Body of pancreas (tissue), 4 donors: ENCODE results near the gene C1orf167. TPM values are rescaled to one million over a fixed set of nuclear protein-coding genes. Genes with fewer than 3 reads are reported as not detected.

Experiments
- ATAC-seq: fragments of 150-250 bp; one replicate; pipeline ENCODE4 v1.9.1; 2016
- DNase-seq, 4 donors: peaks; one replicate each; pipeline ENCODE4 v3.0.0-alpha.2; 2019
- H3K27ac ChIP-seq, 4 donors: fragments of 200-600 bp; sonication (generic); 1 replicate in 3 of 4; 2 replicates in 1 of 4; pipeline versions ENCODE4 v1.5.1 to v1.6.1; 2016 to 2019; ENCODE audit warnings: mild to moderate bottlenecking in 1 of 4, mixed read lengths in 1 of 4, moderate library complexity in 1 of 4
- H3K27me3 ChIP-seq, 2 donors: fragments of 200-600 bp; sonication (generic); one replicate each; pipeline ENCODE4 v1.6.0; 2016; ENCODE audit warnings: mild to moderate bottlenecking in 1 of 2
- H3K36me3 ChIP-seq, 2 donors: fragments of 200-600 bp; sonication (generic); replicated peaks in 1 of 2; 2 replicates each; pipeline ENCODE4 v1.5.1; 2016; ENCODE audit warnings: low read depth in 2 of 2; ENCODE audit not compliant: insufficient read depth in 1 of 2
- H3K4me1 ChIP-seq: fragments of 200-600 bp; sonication (generic); one replicate; pipeline ENCODE4 v1.6.0; 2016
- H3K4me3 ChIP-seq, 2 donors: fragments of 200-600 bp; sonication (generic); 1 replicate in 1 of 2; 2 replicates in 1 of 2; pipeline ENCODE4 v1.5.1; 2016 to 2019
- H3K9me3 ChIP-seq, 3 donors: fragments of 200-600 bp; sonication (generic); 1 replicate in 2 of 3; 2 replicates in 1 of 3; pipeline ENCODE4 v1.5.1; 2016
- CTCF ChIP-seq, 7 experiments: fragments of 450-650 bp in 4 of 7; fragments of 200-600 bp in 3 of 7; sonication (generic) in 3 of 7; IDR thresholded peaks; one replicate each; pipeline ENCODE4 v1.5.1; 2016 to 2019; ENCODE audit warnings: antibody characterized with exemption in 7 of 7
- POLR2A ChIP-seq, 3 donors: fragments of 450-650 bp; IDR thresholded peaks; one replicate each; pipeline ENCODE4 v1.6.1; 2016; ENCODE audit warnings: antibody characterized with exemption in 3 of 3, mild to moderate bottlenecking in 2 of 3
- whole genome bisulfite sequencing, 2 donors: methylation state at CpG; one replicate each; pipeline ENCODE4 v1.1.5; 2017; 5-methylcytosine and 5-hydroxymethylcytosine counted together
- intact Hi-C: fragments of 100-400 bp; cut with DNase I; formaldehyde crosslinking; loops from one replicate; pipeline ENCODE4 v1.15.1; 2023
- total RNA-seq, 2 donors: library from RNA; depleted of rRNA; stranded (reverse); fragments of >200 nt; gene quantifications; one replicate each; pipeline ENCODE4 v1.1.0, GENCODE V29; 2016

Gene C1orf167
- total RNA-seq, 2 donors from 2014 or later: not detected

- TF ChIP-seq CTCF (IDR thresholded peaks at IDR 0.05) (no peak), POLR2A (IDR thresholded peaks at IDR 0.05) (no peak)
- peaks cover 5 to 11% of the 10 kb centered on the region in 2 donors for H3K36me3 ChIP-seq
- H3K4me3 ChIP-seq: no peak overlapping the region
- ATAC-seq: no peak
- H3K4me1 ChIP-seq: no peaks in the 10 kb centered on the region
- H3K9me3 ChIP-seq: no peaks in the 10 kb centered on the region
- 85 to 87% methylated on average over 16 to 17 of the region's 17 CpGs for WGBS, 2 donors
- no peak for DNase-seq
- H3K27ac ChIP-seq: no peak overlapping the region
- no peaks in the 10 kb centered on the region for H3K27me3 ChIP-seq
- intact Hi-C loops: no loop called here
Observed at GRCh38 chr1:11823366-11824137, 61.6 kb downstream of the C1orf167 start.

GRCh38 chr1:11825131-11825530 lies 63.1 kb downstream of the C1orf167 start:
- Histone ChIP-seq H3K27me3 (no peaks in the 10 kb centered on the region), H3K4me3 (no peak overlapping the region), H3K36me3 (peaks cover 5 to 21% of the 10 kb centered on the region in 2 donors), H3K27ac (no peak overlapping the region), H3K4me1 (no peaks in the 10 kb centered on the region), H3K9me3 (no peaks in the 10 kb centered on the region)
- WGBS, 2 donors: 90 to 93% methylated on average over 7 of the region's 7 CpGs
- intact Hi-C loops: no loop called here
- TF ChIP-seq POLR2A (IDR thresholded peaks at IDR 0.05): no peak
- DNase-seq (no peak), ATAC-seq (no peak)

GRCh38 chr1:11826946-11827345 lies 65.0 kb downstream of the C1orf167 start:
- 86 to 92% methylated on average over 4 to 9 of the region's 9 CpGs for WGBS, 2 donors

GRCh38 chr1:11828511-11828910 lies 66.5 kb downstream of the C1orf167 start:
- DNase-seq (no peak), ATAC-seq (no peak)
- Histone ChIP-seq H3K9me3 (no peaks in the 10 kb centered on the region), H3K27me3 (no peaks in the 10 kb centered on the region), H3K36me3 (peaks cover 7 to 25% of the 10 kb centered on the region in 2 donors), H3K4me3 (no peak overlapping the region), H3K27ac (no peak overlapping the region), H3K4me1 (no peaks in the 10 kb centered on the region)
- TF ChIP-seq POLR2A (IDR thresholded peaks at IDR 0.05) (no peak), CTCF (IDR thresholded peaks at IDR 0.05) (no peak)
- WGBS, 2 donors: 90 to 92% methylated on average over 19 of the region's 19 CpGs
- intact Hi-C loops: no loop called here

More at GRCh38 chr1:11826946-11827345, 65.0 kb downstream of the C1orf167 start:
- Histone ChIP-seq H3K4me1 (no peaks in the 10 kb centered on the region), H3K9me3 (no peaks in the 10 kb centered on the region), H3K27me3 (no peaks in the 10 kb centered on the region), H3K27ac (no peak overlapping the region), H3K36me3 (peaks cover 5 to 23% of the 10 kb centered on the region in 2 donors), H3K4me3 (no peak overlapping the region)
- no peak for TF ChIP-seq CTCF (IDR thresholded peaks at IDR 0.05)
- TF ChIP-seq POLR2A (IDR thresholded peaks at IDR 0.05): no peak
- ATAC-seq (no peak), DNase-seq (no peak)
- intact Hi-C loops: no loop called here

GRCh38 chr1:11831945-11832725 lies 70.1 kb downstream of the C1orf167 start:
- Histone ChIP-seq H3K9me3 (no peaks in the 10 kb centered on the region), H3K4me1 (no peaks in the 10 kb centered on the region), H3K27ac (no peak overlapping the region), H3K27me3 (no peaks in the 10 kb centered on the region), H3K36me3 (peaks cover 12 to 39% of the 10 kb centered on the region in 2 donors), H3K4me3 (no peak overlapping the region)
- DNase-seq: no peak
- TF ChIP-seq CTCF (IDR thresholded peaks at IDR 0.05) (no peak), POLR2A (IDR thresholded peaks at IDR 0.05) (no peak)
- ATAC-seq: no peak
- intact Hi-C loops: loop anchor here (10.0 kb wide), 1 partner anchor 133 kb away; no protein-coding TSS in a partner anchor
- 46 to 60% methylated on average over 8 to 9 of the region's 9 CpGs for WGBS, 2 donors
